ENCODE measurements around the gene FNIP1.

- TF ChIP-seq CTCF (IDR thresholded peaks at IDR 0.05) (no peak), POLR2A (IDR thresholded peaks at IDR 0.05) (no peak), POLR2AphosphoS5 (IDR thresholded peaks at IDR 0.05) (peak in 1 of 3 donors; percentile 6), EP300 (IDR thresholded peaks at IDR 0.05; ENCODE audit: low read depth) (no peak)
Observed at GRCh38 chr5:131635684-131636572, 160.9 kb downstream of the FNIP1 start.

Measured in transverse colon (tissue), 4 donors.